ENCODE data around the gene VIPR2.

GRCh38 chr7:159032322-159032721 lies 112.3 kb downstream of the VIPR2 start:
- TF ChIP-seq POLR2A (IDR thresholded peaks at IDR 0.05) (no peak), CTCF (IDR thresholded peaks at IDR 0.05) (no peak)
